Coronary artery (tissue), 2 donors: ENCODE results near the gene GRWD1.

Source experiments
- DNase-seq: peaks from one replicate; pipeline ENCODE4 v3.0.0-alpha.2; 2017; ENCODE audit warnings: low spot score
- H3K27ac ChIP-seq, 2 donors: fragments of 200-600 bp; sonication (generic); one replicate each; pipeline ENCODE4 v1.5.1; 2016 to 2019
- H3K4me3 ChIP-seq: fragments of 200-600 bp; sonication (generic); 2 replicates; pipeline ENCODE4 v1.5.1; 2016; ENCODE audit warnings: mild to moderate bottlenecking, moderate library complexity
- CTCF ChIP-seq: fragments of 200-600 bp; sonication (generic); IDR thresholded peaks from one replicate; pipeline ENCODE4 v1.5.1; 2019; ENCODE audit warnings: antibody characterized with exemption

Gene GRWD1

DNA sequence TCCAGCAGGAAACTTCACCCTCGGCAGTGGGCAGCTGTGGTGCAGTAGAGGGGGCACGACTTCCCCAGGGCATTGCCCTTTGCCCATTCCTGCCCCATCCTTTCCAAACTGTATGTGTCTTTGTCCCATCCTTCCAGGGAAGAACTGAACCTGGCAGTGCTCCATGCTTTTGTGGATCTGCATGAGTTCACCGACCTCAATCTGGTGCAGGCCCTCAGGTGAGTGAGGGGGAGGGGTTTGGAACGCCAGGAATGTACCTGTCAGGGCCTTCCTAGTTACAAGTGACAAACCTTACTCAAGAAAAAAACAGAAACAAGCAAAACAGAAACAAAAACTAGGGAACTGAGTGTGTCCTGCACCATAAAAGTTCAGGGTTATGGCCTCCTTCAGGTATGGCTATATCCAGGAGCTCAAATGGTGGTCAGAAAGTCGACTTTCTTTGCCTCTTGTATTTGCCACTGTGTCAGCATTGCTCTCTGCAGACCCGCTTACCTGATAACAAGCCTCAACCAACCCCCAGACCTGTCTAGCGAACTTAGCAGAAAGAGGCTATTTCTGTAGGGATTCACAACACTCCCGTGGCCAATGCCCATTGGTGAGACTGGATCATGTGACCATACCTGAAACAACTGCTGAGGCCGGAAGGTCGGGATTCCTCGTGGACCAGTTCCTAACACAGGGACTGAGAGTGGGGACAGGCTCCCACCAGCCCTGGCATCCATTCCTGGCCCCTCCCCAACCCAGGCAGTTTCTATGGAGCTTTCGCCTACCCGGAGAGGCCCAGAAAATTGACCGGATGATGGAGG lies 27.6 kb downstream of the GRWD1 start:
- no peak for DNase-seq
- Histone ChIP-seq H3K4me3 (no peak overlapping the region), H3K27ac (no peak overlapping the region)
- TF ChIP-seq CTCF, result no peak

DNA sequence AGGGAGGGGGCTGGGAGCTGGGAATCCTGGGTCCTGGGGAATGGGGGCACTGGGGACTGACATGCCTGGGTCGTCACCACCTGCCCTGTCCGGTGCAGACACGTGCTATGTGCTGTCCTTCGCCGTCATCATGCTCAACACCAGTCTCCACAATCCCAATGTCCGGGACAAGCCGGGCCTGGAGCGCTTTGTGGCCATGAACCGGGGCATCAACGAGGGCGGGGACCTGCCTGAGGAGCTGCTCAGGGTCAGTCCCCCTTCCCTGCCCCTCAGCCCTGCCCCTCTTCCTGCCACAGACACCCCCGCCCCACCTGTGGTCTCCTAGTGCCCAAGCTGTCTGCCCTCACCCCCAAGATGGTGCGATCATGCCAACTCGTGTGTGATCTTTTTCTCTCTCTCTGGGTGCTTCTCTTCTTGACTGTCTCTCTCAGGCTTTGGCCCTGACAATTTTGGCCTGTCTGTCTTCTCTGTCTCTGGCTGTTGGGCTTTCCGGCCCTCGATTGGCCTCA lies 28.4 kb downstream of the GRWD1 start:
- no peak overlapping the region for H3K4me3 ChIP-seq
- no peak for TF ChIP-seq CTCF
- H3K27ac ChIP-seq, result no peak overlapping the region
- no peak for DNase-seq

DNA sequence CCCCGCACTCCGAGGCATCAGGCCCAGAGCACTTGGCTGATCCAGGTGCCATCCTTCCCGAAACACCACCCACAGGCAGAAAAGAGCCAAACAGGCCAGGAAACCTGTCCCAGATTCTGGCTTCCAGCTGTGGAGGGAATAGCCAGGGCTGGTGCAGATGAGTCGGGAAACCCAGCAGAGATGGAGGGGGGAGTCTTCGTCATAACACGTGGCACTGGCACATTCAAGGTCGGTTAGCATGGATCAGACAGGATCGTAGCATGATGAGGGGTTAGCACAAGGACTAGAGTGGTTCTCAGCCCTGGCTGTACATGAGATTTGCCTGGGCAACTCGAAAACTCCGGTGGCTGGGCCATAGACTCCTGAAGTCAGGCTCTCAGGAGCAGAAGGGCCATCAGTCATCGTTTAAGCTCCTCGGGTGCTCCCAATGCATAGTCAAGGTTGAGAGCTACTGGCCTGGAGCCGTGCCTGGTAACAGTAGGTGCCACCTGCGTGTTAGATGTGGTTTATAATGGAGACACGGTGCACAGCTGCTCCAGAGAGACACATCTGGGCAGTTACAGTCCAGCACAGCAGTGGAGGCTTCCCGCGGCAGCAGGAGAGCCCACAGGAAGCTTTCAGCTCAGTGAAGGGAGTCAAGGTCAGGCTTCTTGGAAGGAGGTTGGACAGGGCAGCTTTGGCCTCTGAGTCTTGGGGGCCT lies 29.7 kb downstream of the GRWD1 start:
- TF ChIP-seq CTCF, result no peak
- no peak for DNase-seq
- Histone ChIP-seq H3K27ac (no peak overlapping the region), H3K4me3 (no peak overlapping the region)

DNA sequence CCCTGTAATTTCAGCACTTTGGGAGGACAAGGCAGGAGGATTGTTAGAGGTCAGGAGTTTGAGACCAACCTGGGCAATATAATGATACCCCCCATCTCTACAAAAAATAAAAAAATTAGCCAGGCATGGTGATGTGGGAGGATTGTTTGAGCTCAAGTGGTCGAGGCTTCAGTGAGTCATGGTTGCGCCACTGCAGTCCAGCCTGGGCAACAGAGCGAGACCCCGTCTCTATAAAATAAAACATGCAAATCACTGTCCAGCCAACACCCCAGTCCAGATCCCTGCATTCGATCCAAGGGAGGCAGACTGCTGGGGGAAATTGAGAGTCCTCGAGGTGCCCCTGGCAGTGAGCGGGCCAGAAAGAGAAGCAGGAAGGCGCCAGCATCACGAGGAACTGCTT lies 30.4 kb downstream of the GRWD1 start:
- H3K27ac ChIP-seq, result no peak overlapping the region
- DNase-seq, result no peak
- H3K4me3 ChIP-seq, result no peak overlapping the region
- no peak for TF ChIP-seq CTCF

GRCh38 chr19:48477067-48477685 lies 31.4 kb downstream of the GRWD1 start:
- TF ChIP-seq CTCF, result no peak
- no peak for DNase-seq

DNA sequence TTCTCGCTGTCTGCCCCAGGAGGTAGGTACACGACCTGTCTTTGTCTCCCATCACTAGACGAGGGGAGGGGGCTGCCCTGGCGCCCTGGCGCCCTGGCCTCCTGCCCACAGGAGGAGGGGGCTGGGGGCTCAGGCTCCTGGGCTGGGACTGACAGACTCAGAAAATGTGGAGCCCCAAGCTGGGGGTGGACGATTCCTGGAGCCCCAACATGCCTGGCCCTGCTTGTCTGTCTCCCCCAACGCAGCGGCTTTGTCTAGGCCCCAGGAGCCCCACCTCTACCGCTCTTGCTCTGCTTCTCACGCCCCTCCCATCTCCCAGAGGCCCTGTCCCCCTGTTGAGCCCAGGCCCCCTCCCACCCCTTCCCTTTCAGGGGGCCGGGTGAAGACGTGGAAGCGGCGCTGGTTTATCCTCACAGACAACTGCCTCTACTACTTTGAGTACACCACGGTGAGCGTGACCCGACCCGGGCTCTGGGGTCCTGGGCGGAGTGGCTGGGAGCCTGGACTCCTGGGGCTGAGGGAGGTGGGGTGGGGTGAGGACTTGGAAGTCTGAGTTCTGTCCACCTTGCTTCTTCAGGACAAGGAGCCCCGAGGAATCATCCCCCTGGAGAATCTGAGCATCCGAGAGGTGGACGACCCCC lies 32.0 kb downstream of the GRWD1 start:
- no peak for TF ChIP-seq CTCF

More at GRCh38 chr19:48477067-48477685, 31.4 kb downstream of the GRWD1 start:
- no peak overlapping the region for H3K4me3 ChIP-seq
- no peak overlapping the region for H3K27ac ChIP-seq

More for the DNA sequence above, 32.0 kb downstream of the GRWD1 start:
- DNase-seq, result no peak
- Histone ChIP-seq H3K27ac (no peak overlapping the region), H3K4me3 (no peak overlapping the region)
